Heart left ventricle (tissue), 16 donors: ENCODE measurements around the gene CACNA1C. TPM values are rescaled to one million over a fixed set of nuclear protein-coding genes. Genes with fewer than 3 reads are reported as not detected.

Experiments used
- ATAC-seq, 4 donors: fragments of 200-7000 bp; cut with Tn5 transposase; one replicate each; pipeline ENCODE4 v1.9.1; 2020 to 2022; ENCODE audit warnings: moderate library complexity in 4 of 4, mild to moderate bottlenecking in 3 of 4, moderate number of reproducible peaks in 1 of 4
- DNase-seq, 5 donors: peaks; one replicate each; pipeline ENCODE4 v3.0.0-alpha.2; 2020
- H3K27ac ChIP-seq, 12 donors: fragments of 200-600 bp; sonication (generic) in 4 of 12; one replicate each; pipeline versions ENCODE4 v1.5.0 to v1.8.0; 2016 to 2022; ENCODE audit warnings: mild to moderate bottlenecking in 2 of 12
- H3K27me3 ChIP-seq, 9 donors: fragments of 200-600 bp; sonication (generic) in 2 of 9; one replicate each; pipeline versions ENCODE4 v1.5.1 to v1.8.0; 2016 to 2022; ENCODE audit warnings: mild to moderate bottlenecking in 3 of 9
- H3K36me3 ChIP-seq, 9 donors: fragments of 200-600 bp; sonication (generic) in 2 of 9; one replicate each; pipeline versions ENCODE4 v1.5.0 to v1.8.0; 2018 to 2022; ENCODE audit warnings: mild to moderate bottlenecking in 2 of 9
- H3K4me1 ChIP-seq, 12 donors: fragments of 200-600 bp; sonication (generic) in 4 of 12; one replicate each; pipeline versions ENCODE4 v1.5.0 to v1.8.0; 2016 to 2022; ENCODE audit warnings: mild to moderate bottlenecking in 3 of 12
- H3K4me3 ChIP-seq, 12 donors: fragments of 200-600 bp; sonication (generic) in 4 of 12; one replicate each; pipeline versions ENCODE4 v1.5.0 to v1.8.0; 2017 to 2022; ENCODE audit warnings: mild to moderate bottlenecking in 9 of 12, moderate library complexity in 4 of 12
- H3K9me3 ChIP-seq, 12 donors: fragments of 200-600 bp; sonication (generic) in 4 of 12; one replicate each; pipeline versions ENCODE4 v1.5.0 to v1.8.0; 2016 to 2022; ENCODE audit warnings: mild to moderate bottlenecking in 1 of 12
- POLR2A ChIP-seq, 2 donors: fragments of 450-650 bp; IDR thresholded peaks; one replicate each; pipeline ENCODE4 v1.6.1; 2017; ENCODE audit warnings: antibody characterized with exemption in 2 of 2, mild to moderate bottlenecking in 2 of 2, moderate library complexity in 2 of 2
- WGBS, 4 donors: extraction: QIAGEN DNeasy Blood & Tissue Kit in 2 of 4; methylation state at CpG; one replicate each; pipeline versions ENCODE4 v1.1.5 to v1.1.7; 2013 to 2018; 5-methylcytosine and 5-hydroxymethylcytosine counted together
- intact Hi-C, 10 donors: fragments of 100-400 bp; cut with DNase I; formaldehyde crosslinking; loops; one replicate each; pipeline versions ENCODE4 v1.11.1 to v1.14.2; 2022
- polyA plus RNA-seq, 2 donors: library from polyadenylated mRNA; stranded (reverse); fragments of 200-250 nt; gene quantifications; one replicate each; pipeline ENCODE4 v1.2.3, GENCODE V29; 2013
- total RNA-seq, 9 donors: library from RNA; depleted of rRNA in 2 of 9; stranded (reverse); fragments of >200 nt in 2 of 9; fragmentation: NEBNext Ultra II Directional in 3 of 9; extraction: Animal tissue kit (Norgen Biotek cat#: 25700) in 3 of 9; gene quantifications; one replicate each; pipeline versions ENCODE4 v1.1.0 to v1.2.4, GENCODE V29; 2016 to 2023
- TF ChIP-seq, protein P1 (sequence below), 12 donors: fragments of 200-600 bp; sonication (generic) in 4 of 12; IDR thresholded peaks; one replicate each; pipeline versions ENCODE4 v1.5.0 to v1.8.0; 2018 to 2022; ENCODE audit warnings: antibody characterized with exemption in 12 of 12, mild to moderate bottlenecking in 5 of 12
- donor health status: ischemic (EF 13 %, LVEDD 7.1; RV severe dilation, severe dysfunction).
- donor health status: healthy with polysubstance abuse.
- donor health status: DM: no; HTN: yes; CAD: no.
- donor health status: DM: no; HTN: no; CAD: no.
- donor health status: ischemic (EF 25% LVEDD 6.9; RV normal size, moderate dysfunction).
- donor health status: ischemic (EF 25% LVEDD 5.7; RV mildly dilated, moderate dysfunction).
- donor health status: healthy.
- donor health status: DM: yes; HTN: yes; CAD: no.
- donor health status: ischemic (EF 35%, LVEDD 5.7; RV mildly dilated, moderate dysfunction).
- donor health status: nonischemic (EF 11% LVEDD 7.7; RV severe dilation, severe dysfunction).
- donor health status: DM: yes; HTN: yes; CAD: no.
- donor health status: PGD.
- donor health status: ischemic (EF 29% LVEDD 5.4; RV normal size, mild dysfunction).
- donor health status: nonischemic (EF 23%, LVEDD 6.1; RV moderate dilation, normal function).

The CACNA1C gene
- total and polyA plus RNA-seq, 11 donors = 41.9 to 196 (median 164) TPM

DNA sequence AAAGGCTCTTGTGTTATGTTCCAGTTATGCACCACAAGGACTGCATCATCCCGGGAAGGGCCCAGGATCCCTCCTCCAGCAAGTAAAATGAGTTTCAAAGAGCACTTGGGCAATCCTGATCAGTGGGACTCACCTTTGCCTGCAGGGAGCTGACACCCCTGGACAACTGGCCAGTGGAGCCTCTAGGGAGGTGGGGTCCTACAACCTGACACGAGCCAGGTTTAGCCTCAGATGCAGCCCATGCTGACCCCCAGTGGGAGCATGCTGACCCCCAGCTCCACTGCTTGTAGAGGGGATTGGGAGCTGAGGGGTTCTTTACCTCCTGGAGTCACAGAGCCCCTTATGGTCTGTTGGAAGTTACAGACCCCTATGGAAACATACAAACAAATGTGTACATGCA lies 365.8 kb downstream of the CACNA1C start:
- DNase-seq (peak in 1 of 5 donors; percentile 6), ATAC-seq (no peak)
- 70 to 90% (median 79%) methylated on average over 2 of the region's 2 CpGs for WGBS, 4 donors
- Histone ChIP-seq H3K4me3 (no peak overlapping the region), H3K4me1 (peaks cover under 1 to 70% (median 19%) of the 10 kb centered on the region in 12 donors), H3K27me3 (no peaks in the 10 kb centered on the region), H3K27ac (peak overlapping the region in 1 of 12 donors; percentile 15), H3K9me3 (no peaks in the 10 kb centered on the region), H3K36me3 (no peaks in the 10 kb centered on the region)
- TF ChIP-seq, protein P1, sequence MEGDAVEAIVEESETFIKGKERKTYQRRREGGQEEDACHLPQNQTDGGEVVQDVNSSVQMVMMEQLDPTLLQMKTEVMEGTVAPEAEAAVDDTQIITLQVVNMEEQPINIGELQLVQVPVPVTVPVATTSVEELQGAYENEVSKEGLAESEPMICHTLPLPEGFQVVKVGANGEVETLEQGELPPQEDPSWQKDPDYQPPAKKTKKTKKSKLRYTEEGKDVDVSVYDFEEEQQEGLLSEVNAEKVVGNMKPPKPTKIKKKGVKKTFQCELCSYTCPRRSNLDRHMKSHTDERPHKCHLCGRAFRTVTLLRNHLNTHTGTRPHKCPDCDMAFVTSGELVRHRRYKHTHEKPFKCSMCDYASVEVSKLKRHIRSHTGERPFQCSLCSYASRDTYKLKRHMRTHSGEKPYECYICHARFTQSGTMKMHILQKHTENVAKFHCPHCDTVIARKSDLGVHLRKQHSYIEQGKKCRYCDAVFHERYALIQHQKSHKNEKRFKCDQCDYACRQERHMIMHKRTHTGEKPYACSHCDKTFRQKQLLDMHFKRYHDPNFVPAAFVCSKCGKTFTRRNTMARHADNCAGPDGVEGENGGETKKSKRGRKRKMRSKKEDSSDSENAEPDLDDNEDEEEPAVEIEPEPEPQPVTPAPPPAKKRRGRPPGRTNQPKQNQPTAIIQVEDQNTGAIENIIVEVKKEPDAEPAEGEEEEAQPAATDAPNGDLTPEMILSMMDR (IDR thresholded peaks at IDR 0.05) = no peak
- TF ChIP-seq POLR2A (IDR thresholded peaks at IDR 0.05) = no peak
- intact Hi-C loops = no loop called here

DNA sequence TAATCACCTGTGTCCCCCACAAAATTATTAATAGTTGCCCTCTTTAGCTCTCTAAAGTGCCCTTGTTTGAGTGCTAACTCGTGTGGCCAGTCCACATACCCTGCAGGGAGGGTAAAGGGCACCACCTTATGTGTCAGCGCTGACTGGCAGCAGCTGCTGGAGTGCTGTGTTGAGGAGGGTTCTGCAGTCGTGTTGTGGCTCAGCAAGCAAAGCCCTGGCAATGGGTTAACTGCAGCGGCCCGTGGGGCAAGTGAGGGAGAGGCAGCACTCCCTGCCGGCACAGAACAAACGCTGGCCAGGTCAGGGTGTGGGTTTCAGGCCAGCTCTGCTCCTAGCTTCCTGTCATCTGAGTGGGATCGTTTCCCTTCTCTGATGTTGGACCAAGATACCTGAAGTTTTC lies 369.8 kb downstream of the CACNA1C start:
- peak overlapping the region in 4 of 12 donors; percentile 4 to 66 (median 18) for H3K27ac ChIP-seq
- intact Hi-C loops = no loop called here
- no peaks in the 10 kb centered on the region for H3K36me3 ChIP-seq
- DNase-seq (peak in 1 of 5 donors; percentile 27), ATAC-seq (peak in 2 of 4 donors; percentile 15 to 19)
- H3K27me3 ChIP-seq = no peaks in the 10 kb centered on the region
- WGBS, 4 donors = 28 to 52% (median 40%) methylated on average over 8 of the region's 8 CpGs
- H3K4me1 ChIP-seq = peaks cover 0 to 53% (median 6%) of the 10 kb centered on the region in 12 donors
- peaks cover 0 to 9% (median 0%) of the 10 kb centered on the region in 12 donors for H3K9me3 ChIP-seq
- TF ChIP-seq, protein P1 (IDR thresholded peaks at IDR 0.05) = no peak
- no peak for TF ChIP-seq POLR2A (IDR thresholded peaks at IDR 0.05)
- H3K4me3 ChIP-seq = no peak overlapping the region

DNA sequence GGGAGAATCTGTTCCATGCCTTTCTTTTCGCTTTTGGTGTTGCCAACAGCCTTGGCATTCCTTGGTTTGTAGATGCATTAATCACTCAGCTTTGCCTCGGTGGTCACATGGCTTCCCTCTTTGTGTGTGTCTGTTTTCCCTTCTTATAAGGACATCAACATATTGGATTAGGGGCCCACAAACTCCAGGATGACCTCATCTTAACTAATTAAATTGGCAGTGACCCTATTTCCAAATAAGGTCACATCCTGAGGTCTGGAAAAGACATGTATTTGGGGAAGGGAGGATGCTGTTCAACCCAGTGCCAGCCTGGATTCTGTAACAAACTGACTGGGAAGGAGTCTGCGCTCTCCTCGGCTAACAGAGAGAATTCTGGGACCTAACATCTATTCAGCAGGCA lies 376.2 kb downstream of the CACNA1C start:
- H3K27ac ChIP-seq = peak overlapping the region in 4 of 12 donors; percentile 16 to 83 (median 22)
- 52 to 67% (median 59%) methylated on average over 4 of the region's 4 CpGs for WGBS, 4 donors

DNA sequence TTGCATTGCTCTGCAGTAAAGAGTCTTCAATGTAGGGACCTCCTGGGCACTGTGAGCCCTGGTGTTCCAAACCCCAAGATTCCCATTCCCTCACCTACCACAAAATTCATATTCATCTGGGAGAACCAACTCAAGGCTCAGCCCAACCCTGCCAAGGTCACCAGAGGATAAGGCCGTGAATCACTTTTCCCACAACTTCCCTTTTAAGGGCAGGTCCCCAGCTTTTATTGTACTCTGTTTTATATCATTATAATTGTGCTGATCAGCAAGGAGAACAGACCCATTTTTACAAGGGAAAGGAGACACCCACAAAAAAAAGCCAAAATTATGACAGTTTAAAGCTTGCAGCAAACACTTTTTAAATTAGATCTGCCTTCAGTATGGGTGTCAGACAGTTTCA lies 379.0 kb downstream of the CACNA1C start:
- Histone ChIP-seq H3K27me3 (no peaks in the 10 kb centered on the region), H3K27ac (peak overlapping the region in 11 of 12 donors; percentile 11 to 83 (median 32)), H3K9me3 (no peaks in the 10 kb centered on the region), H3K4me1 (peaks cover 0 to 65% (median 26%) of the 10 kb centered on the region in 12 donors), H3K4me3 (no peak overlapping the region), H3K36me3 (no peaks in the 10 kb centered on the region)
- peak in 2 of 4 donors; percentile 35 to 38 for ATAC-seq
- DNase-seq = peak in 1 of 5 donors; percentile 29
- WGBS, 4 donors = 0 to 16% (median 12%) methylated on average over 1 of the region's 1 CpG
- TF ChIP-seq, protein P1 (IDR thresholded peaks at IDR 0.05) = no peak
- no peak for TF ChIP-seq POLR2A (IDR thresholded peaks at IDR 0.05)
- intact Hi-C loops = no loop called here

More for the DNA sequence above, 376.2 kb downstream of the CACNA1C start:
- ATAC-seq (peak in 2 of 4 donors; percentile 3 to 41), DNase-seq (no peak)
- TF ChIP-seq, protein P1 (IDR thresholded peaks at IDR 0.05) = no peak
- no peak for TF ChIP-seq POLR2A (IDR thresholded peaks at IDR 0.05)
- Histone ChIP-seq H3K36me3 (no peaks in the 10 kb centered on the region), H3K4me3 (no peak overlapping the region), H3K9me3 (peaks cover 0 to 9% (median 0%) of the 10 kb centered on the region in 12 donors), H3K27me3 (no peaks in the 10 kb centered on the region), H3K4me1 (peaks cover 0 to 59% (median 18%) of the 10 kb centered on the region in 12 donors)
- intact Hi-C loops = no loop called here
